ENCODE data around the gene STAT1. TPM values are rescaled to one million over a fixed set of nuclear protein-coding genes. Genes with fewer than 3 reads are reported as not detected.
"Not testable (repeated sequence)": the region's sequence is repeated elsewhere in the genome, so short reads cannot be mapped to it uniquely, and the experiment has no call there.

STAT1 gene
- polyA plus RNA-seq, 4 donors: 22.6 to 61.9 (median 42.6) TPM

DNA sequence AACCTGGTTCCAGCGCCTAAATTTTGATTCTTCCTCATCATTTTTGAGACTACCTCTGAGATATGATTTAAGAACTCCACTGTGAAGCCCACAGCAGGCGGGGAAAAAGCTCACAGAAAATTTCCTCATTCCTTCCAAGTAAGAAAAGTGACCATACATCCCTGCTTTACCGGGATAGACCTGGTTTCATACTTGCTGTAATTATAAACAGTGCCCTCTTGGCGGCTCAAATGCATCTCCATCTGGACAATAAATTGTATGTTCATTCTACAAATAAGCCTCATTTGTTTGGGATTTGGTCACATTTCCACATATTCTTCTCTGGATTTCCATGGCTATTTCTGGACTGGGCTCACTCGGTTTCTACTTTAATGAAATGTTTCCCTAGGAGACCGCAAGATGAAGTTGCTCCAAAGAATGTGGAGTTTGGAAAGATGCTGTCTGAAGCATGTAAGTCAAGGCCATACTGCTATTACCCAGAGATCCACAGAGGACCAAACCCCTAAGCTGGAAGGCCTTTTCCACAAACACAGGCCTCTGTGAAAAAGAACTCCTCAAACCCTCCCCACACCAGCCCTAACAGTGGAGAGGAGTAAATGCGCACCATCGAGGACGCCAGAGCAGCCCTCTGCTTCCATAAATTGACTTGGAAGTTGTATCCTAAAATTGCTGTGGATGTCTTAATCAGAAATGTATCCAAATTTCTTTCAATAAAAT is 13.9 kb downstream of the STAT1 start:
- H3K4me3 ChIP-seq (ENCODE audit: low read depth in 1 of 3, low read length in 3 of 3): no peak overlapping the region
- peaks cover 0 to 2% (median 0%) of the 10 kb centered on the region in 3 donors for H3K4me1 ChIP-seq (ENCODE audit: control insufficient read depth in 3 of 3, insufficient read depth in 2 of 3, low read depth in 1 of 3, low read length in 2 of 3)
- H3K27me3 ChIP-seq (ENCODE audit: control insufficient read depth in 3 of 3, insufficient read depth in 3 of 3, low read length in 3 of 3): no peaks in the 10 kb centered on the region
- H3K9me3 ChIP-seq (ENCODE audit: control insufficient read depth in 2 of 2, insufficient read depth in 1 of 2, low read depth in 1 of 2, low read length in 1 of 2): peaks cover 0 to 15% of the 10 kb centered on the region in 2 donors
- no peak for FAIRE-seq
- no peak for DNase-seq
- no peak overlapping the region for H3K27ac ChIP-seq (ENCODE audit: low read depth in 1 of 3, low read length in 2 of 3)
- peaks cover 31 to 51% (median 44%) of the 10 kb centered on the region in 3 donors for H3K36me3 ChIP-seq (ENCODE audit: control insufficient read depth in 3 of 3, insufficient read depth in 2 of 3, low read depth in 1 of 3, low read length in 3 of 3)
- WGBS, 3 donors: 89 to 91% (median 91%) methylated on average over 9 of the region's 9 CpGs

DNA sequence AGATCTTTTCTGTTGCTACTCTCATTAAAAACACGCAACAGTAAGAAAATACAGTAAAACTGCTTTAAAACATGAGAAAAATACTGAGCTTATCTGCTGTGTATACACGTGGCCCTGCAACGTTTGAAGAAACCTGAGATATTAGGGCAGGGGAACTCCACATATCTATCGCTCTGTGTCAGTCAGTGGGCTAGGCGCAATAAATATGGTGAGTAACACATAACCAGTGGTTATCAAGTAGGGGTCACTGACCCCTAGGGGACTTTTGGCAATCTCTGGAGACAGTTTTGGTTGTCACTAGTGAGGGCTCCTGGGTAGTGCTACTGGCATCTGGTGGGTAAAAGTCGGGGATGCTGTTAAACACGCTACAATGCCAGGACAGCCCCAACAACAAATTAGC is 14.9 kb downstream of the STAT1 start:
- Histone ChIP-seq H3K4me1 (ENCODE audit: control insufficient read depth in 3 of 3, insufficient read depth in 2 of 3, low read depth in 1 of 3, low read length in 2 of 3) (peaks cover 0 to 2% (median 0%) of the 10 kb centered on the region in 3 donors), H3K27ac (ENCODE audit: low read depth in 1 of 3, low read length in 2 of 3) (no peak overlapping the region), H3K4me3 (ENCODE audit: low read depth in 1 of 3, low read length in 3 of 3) (no peak overlapping the region), H3K36me3 (ENCODE audit: control insufficient read depth in 3 of 3, insufficient read depth in 2 of 3, low read depth in 1 of 3, low read length in 3 of 3) (peaks cover 34 to 52% (median 48%) of the 10 kb centered on the region in 3 donors), H3K9me3 (ENCODE audit: control insufficient read depth in 2 of 2, insufficient read depth in 1 of 2, low read depth in 1 of 2, low read length in 1 of 2) (peaks cover 0 to 13% of the 10 kb centered on the region in 2 donors), H3K27me3 (ENCODE audit: control insufficient read depth in 3 of 3, insufficient read depth in 3 of 3, low read length in 3 of 3) (no peaks in the 10 kb centered on the region)
- no peak for FAIRE-seq
- peak in 1 of 2 donors; percentile 24 for DNase-seq
- WGBS, 3 donors: 79 to 84% (median 81%) methylated on average over 7 of the region's 7 CpGs

DNA sequence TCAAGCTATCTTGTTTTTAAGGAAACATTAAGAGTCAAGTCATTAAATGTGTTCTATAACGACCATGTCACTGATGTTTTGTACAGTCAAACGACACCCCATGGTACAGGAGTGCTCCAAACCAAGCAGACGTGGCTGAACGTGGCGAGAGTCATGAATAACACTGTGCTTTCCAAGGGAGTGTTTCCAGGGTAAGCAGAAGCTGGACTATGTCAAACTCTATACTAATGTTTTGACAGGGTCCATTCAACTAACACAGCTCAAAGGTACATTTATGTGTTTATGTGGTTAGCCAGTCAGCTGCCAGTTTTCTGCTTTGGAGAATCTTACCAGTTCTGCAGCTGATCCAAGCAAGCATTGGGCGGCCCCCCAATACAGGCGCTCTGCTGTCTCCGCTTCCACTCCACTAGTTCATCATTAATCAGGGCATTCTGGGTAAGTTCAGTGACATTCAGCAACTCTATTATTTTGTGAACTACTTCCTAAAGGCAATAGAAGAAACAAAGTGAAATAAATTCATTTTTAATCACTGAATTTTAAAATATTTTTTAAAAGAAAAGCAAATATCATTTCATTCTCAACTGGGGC is 16.4 kb downstream of the STAT1 start:
- no peaks in the 10 kb centered on the region for H3K27me3 ChIP-seq (ENCODE audit: control insufficient read depth in 3 of 3, insufficient read depth in 3 of 3, low read length in 3 of 3)
- peaks cover 0 to 6% of the 10 kb centered on the region in 2 donors for H3K9me3 ChIP-seq (ENCODE audit: control insufficient read depth in 2 of 2, insufficient read depth in 1 of 2, low read depth in 1 of 2, low read length in 1 of 2)
- DNase-seq (no peak), FAIRE-seq (no peak)
- WGBS, 3 donors: 85 to 94% (median 94%) methylated on average over 8 of the region's 8 CpGs
- peaks cover 37 to 54% (median 39%) of the 10 kb centered on the region in 3 donors for H3K36me3 ChIP-seq (ENCODE audit: control insufficient read depth in 3 of 3, insufficient read depth in 2 of 3, low read depth in 1 of 3, low read length in 3 of 3)
- H3K4me1 ChIP-seq (ENCODE audit: control insufficient read depth in 3 of 3, insufficient read depth in 2 of 3, low read depth in 1 of 3, low read length in 2 of 3): peaks cover 0 to 2% (median 0%) of the 10 kb centered on the region in 3 donors
- no peak overlapping the region for H3K4me3 ChIP-seq (ENCODE audit: low read depth in 1 of 3, low read length in 3 of 3)
- no peak overlapping the region for H3K27ac ChIP-seq (ENCODE audit: low read depth in 1 of 3, low read length in 2 of 3)

DNA sequence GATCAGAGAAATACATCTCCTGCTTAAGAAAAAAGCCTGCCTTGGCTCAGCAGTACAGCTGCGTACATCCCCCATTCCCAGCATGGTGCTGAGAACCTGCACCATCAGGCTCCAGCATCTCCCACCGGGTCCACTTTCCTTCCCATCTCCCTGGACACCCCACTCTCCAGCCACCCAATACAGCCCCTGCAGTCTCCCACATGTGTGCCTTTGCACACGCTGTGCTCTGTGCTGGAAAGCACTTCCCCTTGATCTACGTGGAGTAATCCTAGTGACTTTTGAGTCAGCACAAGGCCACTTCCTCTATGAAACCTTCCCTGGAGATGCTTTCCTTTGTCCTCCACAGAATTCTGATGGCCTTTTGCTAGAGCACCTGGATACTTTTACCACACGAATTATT is 17.0 kb downstream of the STAT1 start:
- DNase-seq (no peak), FAIRE-seq (no peak)
- no peak overlapping the region for H3K27ac ChIP-seq (ENCODE audit: low read depth in 1 of 3, low read length in 2 of 3)
- H3K9me3 ChIP-seq (ENCODE audit: control insufficient read depth in 2 of 2, insufficient read depth in 1 of 2, low read depth in 1 of 2, low read length in 1 of 2): peaks cover 0 to 6% of the 10 kb centered on the region in 2 donors
- no peaks in the 10 kb centered on the region for H3K27me3 ChIP-seq (ENCODE audit: control insufficient read depth in 3 of 3, insufficient read depth in 3 of 3, low read length in 3 of 3)
- H3K4me3 ChIP-seq (ENCODE audit: low read depth in 1 of 3, low read length in 3 of 3): no peak overlapping the region
- H3K4me1 ChIP-seq (ENCODE audit: control insufficient read depth in 3 of 3, insufficient read depth in 2 of 3, low read depth in 1 of 3, low read length in 2 of 3): peaks cover 0 to 2% (median 0%) of the 10 kb centered on the region in 3 donors
- 78 to 90% (median 85%) methylated on average over 5 of the region's 5 CpGs for WGBS, 3 donors
- H3K36me3 ChIP-seq (ENCODE audit: control insufficient read depth in 3 of 3, insufficient read depth in 2 of 3, low read depth in 1 of 3, low read length in 3 of 3): peaks cover 30 to 56% (median 41%) of the 10 kb centered on the region in 3 donors

DNA sequence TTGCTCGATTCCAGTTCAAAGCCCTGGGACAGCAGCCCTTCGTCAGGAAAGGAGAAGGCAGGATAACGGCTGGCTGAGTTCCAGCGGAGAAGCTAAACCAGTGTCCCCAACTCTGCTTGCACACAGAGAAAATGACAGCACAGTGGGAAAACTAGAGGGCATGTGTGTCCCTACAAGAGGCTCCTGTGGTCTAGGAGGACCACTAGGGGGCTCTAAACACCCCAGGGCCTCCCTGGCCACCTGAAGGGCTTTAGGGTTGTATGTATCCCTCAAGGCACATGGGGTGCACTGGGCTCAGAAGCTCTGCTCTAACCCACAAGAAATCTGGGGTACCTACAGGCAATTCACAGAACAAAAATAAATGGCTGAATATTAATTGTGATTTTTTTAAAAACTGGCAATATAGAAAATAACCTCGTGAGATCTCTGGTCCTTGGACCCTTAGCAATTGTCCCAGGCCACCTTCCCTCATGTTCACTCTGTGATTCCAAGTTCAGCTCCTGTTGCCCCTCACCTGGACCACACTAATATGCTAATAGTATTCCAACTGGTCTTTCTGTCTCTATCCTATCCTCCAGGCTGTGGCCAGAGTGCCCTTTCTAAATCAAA is 17.5 kb downstream of the STAT1 start:
- Histone ChIP-seq H3K36me3 (ENCODE audit: control insufficient read depth in 3 of 3, insufficient read depth in 2 of 3, low read depth in 1 of 3, low read length in 3 of 3) (peaks cover 30 to 59% (median 43%) of the 10 kb centered on the region in 3 donors), H3K9me3 (ENCODE audit: control insufficient read depth in 2 of 2, insufficient read depth in 1 of 2, low read depth in 1 of 2, low read length in 1 of 2) (peaks cover 0 to 6% of the 10 kb centered on the region in 2 donors), H3K4me1 (ENCODE audit: control insufficient read depth in 3 of 3, insufficient read depth in 2 of 3, low read depth in 1 of 3, low read length in 2 of 3) (peaks cover 0 to 2% (median 0%) of the 10 kb centered on the region in 3 donors), H3K27me3 (ENCODE audit: control insufficient read depth in 3 of 3, insufficient read depth in 3 of 3, low read length in 3 of 3) (no peaks in the 10 kb centered on the region), H3K4me3 (ENCODE audit: low read depth in 1 of 3, low read length in 3 of 3) (no peak overlapping the region), H3K27ac (ENCODE audit: low read depth in 1 of 3, low read length in 2 of 3) (no peak overlapping the region)
- FAIRE-seq (no peak), DNase-seq (peak; percentile 37 to 41)
- 86 to 97% (median 95%) methylated on average over 5 of the region's 5 CpGs for WGBS, 3 donors

DNA sequence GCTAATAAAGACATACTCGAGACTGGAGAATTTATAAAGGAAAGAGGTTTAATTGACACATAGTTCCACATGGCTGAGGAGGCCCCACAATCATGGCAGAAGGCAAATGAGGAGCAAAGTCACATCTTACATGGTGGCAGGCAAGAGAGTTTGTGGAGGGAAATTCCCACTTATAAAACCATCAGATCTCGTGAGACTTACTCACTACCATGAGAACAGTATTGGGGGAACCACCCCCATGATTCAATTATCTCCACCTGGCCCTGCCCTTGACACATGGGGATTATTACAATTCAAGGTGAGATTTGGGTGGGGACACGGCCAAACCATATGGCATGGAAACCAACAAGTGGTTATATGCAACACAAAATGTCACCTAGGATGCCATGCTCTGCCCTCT is 18.7 kb downstream of the STAT1 start:
- 89 to 91% (median 91%) methylated on average over 3 of the region's 3 CpGs for WGBS, 3 donors
- FAIRE-seq; H3K27me3 ChIP-seq (ENCODE audit: control insufficient read depth in 3 of 3, insufficient read depth in 3 of 3, low read length in 3 of 3); H3K9me3 ChIP-seq (ENCODE audit: control insufficient read depth in 2 of 2, insufficient read depth in 1 of 2, low read depth in 1 of 2, low read length in 1 of 2); H3K27ac ChIP-seq (ENCODE audit: low read depth in 1 of 3, low read length in 2 of 3); H3K4me3 ChIP-seq (ENCODE audit: low read depth in 1 of 3, low read length in 3 of 3); H3K4me1 ChIP-seq (ENCODE audit: control insufficient read depth in 3 of 3, insufficient read depth in 2 of 3, low read depth in 1 of 3, low read length in 2 of 3); DNase-seq: not testable (repeated sequence)
- H3K36me3 ChIP-seq (ENCODE audit: control insufficient read depth in 3 of 3, insufficient read depth in 2 of 3, low read depth in 1 of 3, low read length in 3 of 3): peaks cover 36 to 62% (median 43%) of the 10 kb centered on the region in 3 donors

DNA sequence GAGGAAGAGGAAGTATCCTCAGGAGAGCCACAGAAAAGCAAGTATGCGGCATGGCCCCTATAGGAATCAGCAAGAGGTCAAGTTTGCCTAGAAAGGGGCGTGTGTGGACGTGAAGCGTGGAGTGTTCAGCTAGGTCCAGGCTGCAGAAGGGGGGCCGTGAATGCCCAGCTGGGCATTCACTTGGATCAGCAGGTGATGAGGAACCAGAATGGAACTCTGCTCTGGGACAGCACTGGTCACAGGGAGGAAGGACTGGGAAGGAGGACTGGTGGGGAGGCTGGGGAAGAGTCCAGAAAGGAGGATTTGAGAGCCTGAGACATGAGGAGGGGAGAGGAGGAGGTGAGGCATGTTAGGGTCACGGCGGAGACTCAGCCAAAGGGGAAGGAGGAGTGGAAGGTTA is 19.8 kb downstream of the STAT1 start:
- 96 to 97% (median 97%) methylated on average over 7 of the region's 7 CpGs for WGBS, 3 donors
- Histone ChIP-seq H3K4me1 (ENCODE audit: control insufficient read depth in 3 of 3, insufficient read depth in 2 of 3, low read depth in 1 of 3, low read length in 2 of 3) (peaks cover 0 to 2% (median 0%) of the 10 kb centered on the region in 3 donors), H3K4me3 (ENCODE audit: low read depth in 1 of 3, low read length in 3 of 3) (no peak overlapping the region), H3K27me3 (ENCODE audit: control insufficient read depth in 3 of 3, insufficient read depth in 3 of 3, low read length in 3 of 3) (no peaks in the 10 kb centered on the region), H3K36me3 (ENCODE audit: control insufficient read depth in 3 of 3, insufficient read depth in 2 of 3, low read depth in 1 of 3, low read length in 3 of 3) (peaks cover 40 to 66% (median 43%) of the 10 kb centered on the region in 3 donors), H3K27ac (ENCODE audit: low read depth in 1 of 3, low read length in 2 of 3) (no peak overlapping the region), H3K9me3 (ENCODE audit: control insufficient read depth in 2 of 2, insufficient read depth in 1 of 2, low read depth in 1 of 2, low read length in 1 of 2) (peaks cover 0 to 6% of the 10 kb centered on the region in 2 donors)
- DNase-seq (no peak), FAIRE-seq (no peak)

DNA sequence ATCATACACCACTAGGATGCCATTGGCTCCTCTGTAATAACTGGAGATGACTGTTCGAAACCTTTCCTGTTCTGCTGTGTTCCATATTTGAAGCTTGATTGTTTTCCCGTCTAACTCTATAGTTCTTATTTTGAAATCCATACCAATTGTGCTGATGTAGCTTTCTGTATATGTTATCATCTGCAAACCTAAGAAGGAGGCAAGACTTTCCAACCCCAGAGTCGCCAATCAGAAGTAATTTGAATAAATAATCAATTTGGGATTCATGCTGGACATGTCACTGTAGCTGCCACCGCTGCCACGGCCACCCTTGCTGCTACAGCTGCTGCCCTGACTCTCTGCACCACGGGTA is 20.7 kb downstream of the STAT1 start:
- H3K4me3 ChIP-seq (ENCODE audit: low read depth in 1 of 3, low read length in 3 of 3): no peak overlapping the region
- 94% methylated on average over 6 of the region's 6 CpGs for WGBS, 3 donors
- H3K27me3 ChIP-seq (ENCODE audit: control insufficient read depth in 3 of 3, insufficient read depth in 3 of 3, low read length in 3 of 3): no peaks in the 10 kb centered on the region
- DNase-seq (no peak), FAIRE-seq (no peak)
- H3K4me1 ChIP-seq (ENCODE audit: control insufficient read depth in 3 of 3, insufficient read depth in 2 of 3, low read depth in 1 of 3, low read length in 2 of 3): no peaks in the 10 kb centered on the region
- peaks cover 44 to 72% (median 47%) of the 10 kb centered on the region in 3 donors for H3K36me3 ChIP-seq (ENCODE audit: control insufficient read depth in 3 of 3, insufficient read depth in 2 of 3, low read depth in 1 of 3, low read length in 3 of 3)
- H3K9me3 ChIP-seq (ENCODE audit: control insufficient read depth in 2 of 2, insufficient read depth in 1 of 2, low read depth in 1 of 2, low read length in 1 of 2): peaks cover 0 to 6% of the 10 kb centered on the region in 2 donors
- H3K27ac ChIP-seq (ENCODE audit: low read depth in 1 of 3, low read length in 2 of 3): no peak overlapping the region
